ENCODE data around the gene RAG2.

RAG2 gene

DNA sequence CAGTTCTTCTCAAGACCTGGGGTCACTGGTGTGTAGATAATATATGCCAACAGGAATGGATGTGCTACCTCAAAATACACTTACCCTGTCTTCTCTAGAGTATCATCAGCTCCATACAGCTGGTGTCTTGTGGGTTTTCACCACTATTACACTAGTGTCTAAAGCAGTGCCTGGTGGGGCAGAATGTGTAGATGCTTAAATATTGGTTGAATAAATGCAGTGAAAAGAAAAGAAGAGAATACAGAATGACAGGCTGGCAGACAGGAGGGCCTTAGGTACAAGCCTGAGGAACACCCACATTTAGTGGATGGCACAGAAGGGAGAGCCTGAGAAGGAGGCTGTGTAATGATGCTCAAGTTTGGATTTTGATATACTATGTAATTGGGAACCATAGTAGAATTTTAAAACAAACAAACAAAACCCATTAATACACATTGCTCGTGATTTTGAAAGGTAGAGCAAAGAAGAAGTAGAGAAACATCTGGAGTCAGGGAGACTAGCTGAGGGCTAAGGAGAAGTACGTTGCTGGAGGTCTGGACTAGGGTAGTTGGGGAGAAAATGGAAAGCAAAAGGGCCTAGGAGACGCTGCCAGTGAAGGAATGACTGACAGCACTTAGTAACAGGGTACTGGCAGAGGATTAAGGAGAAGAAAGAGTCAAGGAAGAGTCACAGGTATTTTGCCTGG, 20.5 kb upstream of the RAG2 start:
- Histone ChIP-seq H3K9me3 (ENCODE audit: control insufficient read depth, low read length) (no peaks in the 10 kb centered on the region), H3K4me3 (ENCODE audit: insufficient read depth in 1 of 2, low read depth in 1 of 2, low read length in 2 of 2) (no peak overlapping the region), H3K27me3 (ENCODE audit: control insufficient read depth in 1 of 2, insufficient read depth in 1 of 2, low read length in 2 of 2) (no peaks in the 10 kb centered on the region), H3K4me2 (ENCODE audit: low read length, poor library complexity, severe bottlenecking) (no peak overlapping the region), H3K4ac (ENCODE audit: low read depth in 1 of 2, low read length in 2 of 2) (no peak overlapping the region), H4K91ac (ENCODE audit: low read length) (no peak overlapping the region), H3K23ac (ENCODE audit: low read length in 2 of 2) (no peak overlapping the region), H2BK120ac (ENCODE audit: low read depth, low read length) (no peak overlapping the region), H3K18ac (ENCODE audit: low read depth in 1 of 2, low read length in 2 of 2) (no peak overlapping the region), H3K36me3 (ENCODE audit: control insufficient read depth in 1 of 2, insufficient read depth in 2 of 2, low read depth in 1 of 2, low read length in 2 of 2) (no peaks in the 10 kb centered on the region), H3K9ac (ENCODE audit: low read length) (peak overlapping the region; percentile 60), H2BK12ac (ENCODE audit: low read length in 2 of 2) (no peak overlapping the region), H3K27ac (ENCODE audit: low read length, poor library complexity, severe bottlenecking) (no peak overlapping the region), H2BK15ac (ENCODE audit: low read depth, poor library complexity, severe bottlenecking) (no peak overlapping the region), H4K8ac (ENCODE audit: low read length) (no peak overlapping the region), H2BK5ac (ENCODE audit: low read depth, low read length, poor library complexity, severe bottlenecking) (no peak overlapping the region), H3K4me1 (ENCODE audit: control insufficient read depth, insufficient read depth, low read depth, low read length) (no peaks in the 10 kb centered on the region), H2AK5ac (ENCODE audit: low read length, severe bottlenecking) (no peak overlapping the region), H2AFZ (ENCODE audit: low read depth, low read length) (no peak overlapping the region), H3K79me1 (replicated peaks; ENCODE audit: low read length, poor library complexity, severe bottlenecking) (peaks cover under 1% of the 10 kb centered on the region), H3K14ac (ENCODE audit: low read length in 2 of 2) (no peak overlapping the region)
- WGBS, result 82% methylated on average over 3 of the region's 3 CpGs
- no peak for DNase-seq

- no peak overlapping the region for H2AFZ ChIP-seq (ENCODE audit: low read depth, low read length)
- WGBS, result 71% methylated on average over 1 of the region's 6 CpGs
- H3K36me3 ChIP-seq (ENCODE audit: control insufficient read depth in 1 of 2, insufficient read depth in 2 of 2, low read depth in 1 of 2, low read length in 2 of 2), result no peaks in the 10 kb centered on the region
- no peak overlapping the region for H4K8ac ChIP-seq (ENCODE audit: low read length)
- H3K4me3 ChIP-seq (ENCODE audit: insufficient read depth in 1 of 2, low read depth in 1 of 2, low read length in 2 of 2), result no peak overlapping the region
- no peak for DNase-seq
- H3K4me2 ChIP-seq (ENCODE audit: low read length, poor library complexity, severe bottlenecking), result no peak overlapping the region
- H3K4ac ChIP-seq (ENCODE audit: low read depth in 1 of 2, low read length in 2 of 2), result no peak overlapping the region
- no peak overlapping the region for H2AK5ac ChIP-seq (ENCODE audit: low read length, severe bottlenecking)
- H4K91ac ChIP-seq (ENCODE audit: low read length), result no peak overlapping the region
- H2BK5ac ChIP-seq (ENCODE audit: low read depth, low read length, poor library complexity, severe bottlenecking), result no peak overlapping the region
- peaks cover 1% of the 10 kb centered on the region for H3K79me1 ChIP-seq (replicated peaks; ENCODE audit: low read length, poor library complexity, severe bottlenecking)
- no peak overlapping the region for H3K27ac ChIP-seq (ENCODE audit: low read length, poor library complexity, severe bottlenecking)
- no peak overlapping the region for H3K23ac ChIP-seq (ENCODE audit: low read length in 2 of 2)
- H2BK15ac ChIP-seq (ENCODE audit: low read depth, poor library complexity, severe bottlenecking), result no peak overlapping the region
- H2BK12ac ChIP-seq (ENCODE audit: low read length in 2 of 2), result no peak overlapping the region
- no peak overlapping the region for H2BK120ac ChIP-seq (ENCODE audit: low read depth, low read length)
- H3K9ac ChIP-seq (ENCODE audit: low read length), result no peak overlapping the region
- no peaks in the 10 kb centered on the region for H3K27me3 ChIP-seq (ENCODE audit: control insufficient read depth in 1 of 2, insufficient read depth in 1 of 2, low read length in 2 of 2)
- no peaks in the 10 kb centered on the region for H3K9me3 ChIP-seq (ENCODE audit: control insufficient read depth, low read length)
- no peak overlapping the region for H3K18ac ChIP-seq (ENCODE audit: low read depth in 1 of 2, low read length in 2 of 2)
- no peak overlapping the region for H3K14ac ChIP-seq (ENCODE audit: low read length in 2 of 2)
- H3K4me1 ChIP-seq (ENCODE audit: control insufficient read depth, insufficient read depth, low read depth, low read length), result no peaks in the 10 kb centered on the region
These were observed 19.7 kb upstream of the RAG2 start for GRCh38 chr11:36617543-36618362.

DNA sequence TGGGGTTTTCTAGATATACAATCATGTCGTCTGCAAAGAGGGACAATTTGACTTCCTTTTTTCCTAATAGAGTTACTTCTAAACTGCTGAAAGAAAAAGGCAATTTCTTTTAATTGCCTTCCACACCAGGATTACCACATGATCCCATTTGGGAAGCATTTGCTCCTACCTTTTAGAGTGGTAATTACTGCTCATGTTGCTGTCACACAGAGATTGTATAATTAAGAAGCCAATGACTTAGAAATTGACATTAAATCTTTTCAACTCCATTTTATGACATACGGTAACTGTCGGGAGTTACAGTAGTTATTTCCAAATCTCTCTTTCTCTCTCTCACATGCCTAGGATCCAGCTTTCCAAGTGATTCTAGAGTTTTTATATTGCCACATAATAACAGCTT, 17.8 kb upstream of the RAG2 start:
- no peak overlapping the region for H3K18ac ChIP-seq (ENCODE audit: low read depth in 1 of 2, low read length in 2 of 2)
- H3K36me3 ChIP-seq (ENCODE audit: control insufficient read depth in 1 of 2, insufficient read depth in 2 of 2, low read depth in 1 of 2, low read length in 2 of 2), result no peaks in the 10 kb centered on the region
- H2AK5ac ChIP-seq (ENCODE audit: low read length, severe bottlenecking), result no peak overlapping the region
- no peak overlapping the region for H3K4me2 ChIP-seq (ENCODE audit: low read length, poor library complexity, severe bottlenecking)
- DNase-seq, result no peak
- no peak overlapping the region for H3K14ac ChIP-seq (ENCODE audit: low read length in 2 of 2)
- H3K23ac ChIP-seq (ENCODE audit: low read length in 2 of 2), result no peak overlapping the region
- peaks cover 1% of the 10 kb centered on the region for H3K79me1 ChIP-seq (replicated peaks; ENCODE audit: low read length, poor library complexity, severe bottlenecking)
- H3K4me1 ChIP-seq (ENCODE audit: control insufficient read depth, insufficient read depth, low read depth, low read length), result no peaks in the 10 kb centered on the region
- no peak overlapping the region for H2BK5ac ChIP-seq (ENCODE audit: low read depth, low read length, poor library complexity, severe bottlenecking)
- H3K27ac ChIP-seq (ENCODE audit: low read length, poor library complexity, severe bottlenecking), result no peak overlapping the region
- H3K9ac ChIP-seq (ENCODE audit: low read length), result no peak overlapping the region
- H3K27me3 ChIP-seq (ENCODE audit: control insufficient read depth in 1 of 2, insufficient read depth in 1 of 2, low read length in 2 of 2), result no peaks in the 10 kb centered on the region
- H3K9me3 ChIP-seq (ENCODE audit: control insufficient read depth, low read length), result no peaks in the 10 kb centered on the region
- H4K91ac ChIP-seq (ENCODE audit: low read length), result no peak overlapping the region
- H3K4me3 ChIP-seq (ENCODE audit: insufficient read depth in 1 of 2, low read depth in 1 of 2, low read length in 2 of 2), result no peak overlapping the region
- no peak overlapping the region for H2BK15ac ChIP-seq (ENCODE audit: low read depth, poor library complexity, severe bottlenecking)
- 100% methylated on average over 2 of the region's 3 CpGs for WGBS
- H2AFZ ChIP-seq (ENCODE audit: low read depth, low read length), result no peak overlapping the region
- no peak overlapping the region for H2BK12ac ChIP-seq (ENCODE audit: low read length in 2 of 2)
- H3K4ac ChIP-seq (ENCODE audit: low read depth in 1 of 2, low read length in 2 of 2), result no peak overlapping the region
- no peak overlapping the region for H4K8ac ChIP-seq (ENCODE audit: low read length)
- H2BK120ac ChIP-seq (ENCODE audit: low read depth, low read length), result no peak overlapping the region

- H4K91ac ChIP-seq (ENCODE audit: low read length), result no peak overlapping the region
- H3K27me3 ChIP-seq (ENCODE audit: control insufficient read depth in 1 of 2, insufficient read depth in 1 of 2, low read length in 2 of 2), result no peaks in the 10 kb centered on the region
- no peaks in the 10 kb centered on the region for H3K4me1 ChIP-seq (ENCODE audit: control insufficient read depth, insufficient read depth, low read depth, low read length)
- no peak overlapping the region for H3K4ac ChIP-seq (ENCODE audit: low read depth in 1 of 2, low read length in 2 of 2)
- H3K79me1 ChIP-seq (replicated peaks; ENCODE audit: low read length, poor library complexity, severe bottlenecking), result peaks cover 1% of the 10 kb centered on the region
- H2AK5ac ChIP-seq (ENCODE audit: low read length, severe bottlenecking), result no peak overlapping the region
- H2BK5ac ChIP-seq (ENCODE audit: low read depth, low read length, poor library complexity, severe bottlenecking), result no peak overlapping the region
- no peak overlapping the region for H3K18ac ChIP-seq (ENCODE audit: low read depth in 1 of 2, low read length in 2 of 2)
- H3K9ac ChIP-seq (ENCODE audit: low read length), result no peak overlapping the region
- H2BK15ac ChIP-seq (ENCODE audit: low read depth, poor library complexity, severe bottlenecking), result no peak overlapping the region
- H3K9me3 ChIP-seq (ENCODE audit: control insufficient read depth, low read length), result no peaks in the 10 kb centered on the region
- H3K4me2 ChIP-seq (ENCODE audit: low read length, poor library complexity, severe bottlenecking), result no peak overlapping the region
- H3K14ac ChIP-seq (ENCODE audit: low read length in 2 of 2), result no peak overlapping the region
- no peak for DNase-seq
- no peak overlapping the region for H2BK12ac ChIP-seq (ENCODE audit: low read length in 2 of 2)
- H2AFZ ChIP-seq (ENCODE audit: low read depth, low read length), result no peak overlapping the region
- no peak overlapping the region for H2BK120ac ChIP-seq (ENCODE audit: low read depth, low read length)
- no CpG with 5 or more reads among the region's 2 CpGs for WGBS
- no peak overlapping the region for H4K8ac ChIP-seq (ENCODE audit: low read length)
- H3K23ac ChIP-seq (ENCODE audit: low read length in 2 of 2), result no peak overlapping the region
- no peak overlapping the region for H3K27ac ChIP-seq (ENCODE audit: low read length, poor library complexity, severe bottlenecking)
- H3K36me3 ChIP-seq (ENCODE audit: control insufficient read depth in 1 of 2, insufficient read depth in 2 of 2, low read depth in 1 of 2, low read length in 2 of 2), result no peaks in the 10 kb centered on the region
- H3K4me3 ChIP-seq (ENCODE audit: insufficient read depth in 1 of 2, low read depth in 1 of 2, low read length in 2 of 2), result no peak overlapping the region
These were observed 11.3 kb upstream of the RAG2 start for GRCh38 chr11:36609383-36609782.

Measured in mesenchymal stem cell (in vitro differentiated cells and primary cell).